ENCODE measurements around the gene RUSF1.

GRCh38 chr16:31452631-31453106, 55.5 kb downstream of the RUSF1 start:
- no peak for TF ChIP-seq CTCF (IDR thresholded peaks at IDR 0.05)
- TF ChIP-seq POLR2AphosphoS5 (IDR thresholded peaks at IDR 0.05; ENCODE audit: insufficient read depth in 1 of 2, low read depth in 1 of 2) = peak in 1 of 2 donors; percentile 66
- no peak for TF ChIP-seq POLR2A (IDR thresholded peaks at IDR 0.05)

All from vagina (tissue), 2 donors.